NCI-H524 (cell line): Measurements from ENCODE around the gene THSD4.

Experiments
- DNase-seq, 2 experiments: peaks; one replicate each; lab custom pipeline; 2025; lab: John Stamatoyannopoulos, UW

Gene THSD4

GRCh38 chr15:71545223-71545760, 430.0 kb downstream of the THSD4 start:
- no peak for DNase-seq

GRCh38 chr15:71545923-71546322, 430.7 kb downstream of the THSD4 start:
- DNase-seq = no peak

DNA sequence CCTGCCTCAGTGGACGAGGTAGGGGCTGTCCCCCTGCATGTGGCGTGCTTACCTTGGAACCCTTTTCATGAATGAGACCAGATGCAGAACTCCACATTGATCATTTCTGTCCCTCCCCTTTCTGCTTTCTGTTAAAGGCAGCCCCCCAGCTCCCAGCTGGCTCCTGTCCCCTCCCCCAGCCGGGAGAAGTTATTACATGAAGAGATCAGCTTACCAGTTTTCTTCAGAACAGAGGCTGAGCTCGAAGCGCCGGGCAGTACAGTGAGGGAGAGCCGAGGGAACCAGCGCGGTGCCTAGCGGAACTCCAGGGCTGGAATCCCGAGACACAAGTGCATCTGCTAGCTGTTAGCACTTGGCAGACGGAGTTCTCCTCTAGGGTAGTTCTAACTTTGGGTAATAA, 431.7 kb downstream of the THSD4 start:
- peak; percentile 9 to 51 for DNase-seq

GRCh38 chr15:71548401-71548807, 433.1 kb downstream of the THSD4 start:
- DNase-seq = no peak

DNA sequence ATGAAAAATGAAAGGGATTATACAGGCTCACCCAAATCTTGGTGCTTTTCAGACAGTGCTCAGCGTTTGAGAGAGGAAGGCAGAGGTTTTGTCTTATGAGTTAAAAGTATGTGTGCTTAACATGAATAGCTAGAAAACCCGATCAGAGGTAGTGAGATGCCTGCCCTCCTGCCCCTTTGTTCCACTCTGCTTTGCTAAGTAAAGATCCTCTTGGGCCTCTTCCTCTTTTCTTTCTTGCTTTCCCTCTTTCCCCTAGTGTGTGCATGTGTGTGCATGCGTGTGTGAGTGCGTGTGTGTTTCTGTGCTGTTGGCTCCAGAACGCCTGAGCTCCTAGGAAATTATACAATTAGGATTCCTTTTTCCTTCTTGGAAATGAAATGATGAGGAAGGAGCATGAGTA, 433.8 kb downstream of the THSD4 start:
- DNase-seq = no peak

- no peak for DNase-seq
Measured at GRCh38 chr15:71549697-71550096, 434.4 kb downstream of the THSD4 start.

DNA sequence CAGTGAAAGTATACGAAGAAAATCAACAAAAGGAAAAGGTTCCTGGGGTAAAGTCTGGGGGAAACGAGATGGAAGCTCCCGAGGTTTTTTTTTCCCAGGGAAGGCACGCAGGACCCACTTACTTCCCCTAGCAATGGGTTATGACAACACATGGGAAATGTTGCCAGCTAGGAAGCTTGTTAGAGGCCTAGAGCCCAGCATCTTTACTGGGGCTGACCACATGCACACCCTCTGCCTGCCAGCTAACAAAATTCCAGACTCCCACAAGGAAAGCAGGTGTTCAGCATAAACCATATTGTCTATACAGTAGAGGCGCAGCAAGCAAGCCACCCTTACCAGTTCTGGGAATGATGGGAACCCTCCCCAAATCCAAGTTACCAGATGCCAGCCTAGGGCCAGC, 436.3 kb downstream of the THSD4 start:
- no peak for DNase-seq

GRCh38 chr15:71559098-71559497, 443.8 kb downstream of the THSD4 start:
- DNase-seq = no peak

- DNase-seq = no peak
Measured at GRCh38 chr15:71559616-71560015, 444.3 kb downstream of the THSD4 start.

DNA sequence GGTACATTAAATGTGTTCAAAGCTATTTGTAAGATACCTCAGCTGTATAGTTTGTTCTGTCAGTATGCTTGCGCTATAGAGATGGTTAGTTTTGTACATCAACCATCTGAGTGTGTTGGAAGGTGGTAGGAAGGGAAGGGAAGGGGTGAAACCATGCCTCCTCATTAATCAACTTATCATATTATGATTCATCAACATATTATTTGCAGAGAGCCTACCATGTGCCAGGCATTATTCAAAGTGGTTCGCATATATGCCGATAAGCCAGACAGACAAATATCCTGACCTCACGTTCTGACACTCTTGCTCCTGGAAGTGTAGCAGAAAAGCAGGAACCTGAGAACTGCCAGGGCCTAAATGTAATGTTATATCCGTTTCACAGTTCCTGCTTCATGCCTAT, 447.0 kb downstream of the THSD4 start:
- no peak for DNase-seq

- DNase-seq = no peak
Measured at GRCh38 chr15:71564217-71564616, 448.9 kb downstream of the THSD4 start.

DNA sequence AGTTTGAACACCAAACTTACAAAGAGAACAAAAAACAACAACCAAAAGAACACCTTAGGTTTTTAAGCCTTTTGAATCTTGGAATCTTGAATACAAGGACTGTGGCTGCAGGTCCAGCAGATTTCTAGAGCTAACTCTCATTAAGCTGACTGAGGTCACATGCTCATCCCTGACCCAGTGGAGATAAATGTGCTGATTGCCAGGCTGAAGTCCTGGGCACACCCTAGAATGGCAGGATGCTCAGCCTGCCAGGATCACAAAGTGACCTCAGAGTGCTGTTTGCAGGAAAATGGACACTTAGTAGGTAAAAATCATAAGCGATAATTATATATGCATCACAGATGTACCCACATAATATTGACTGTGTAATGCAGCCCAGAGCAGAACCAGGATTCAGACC, 449.7 kb downstream of the THSD4 start:
- DNase-seq = no peak

DNA sequence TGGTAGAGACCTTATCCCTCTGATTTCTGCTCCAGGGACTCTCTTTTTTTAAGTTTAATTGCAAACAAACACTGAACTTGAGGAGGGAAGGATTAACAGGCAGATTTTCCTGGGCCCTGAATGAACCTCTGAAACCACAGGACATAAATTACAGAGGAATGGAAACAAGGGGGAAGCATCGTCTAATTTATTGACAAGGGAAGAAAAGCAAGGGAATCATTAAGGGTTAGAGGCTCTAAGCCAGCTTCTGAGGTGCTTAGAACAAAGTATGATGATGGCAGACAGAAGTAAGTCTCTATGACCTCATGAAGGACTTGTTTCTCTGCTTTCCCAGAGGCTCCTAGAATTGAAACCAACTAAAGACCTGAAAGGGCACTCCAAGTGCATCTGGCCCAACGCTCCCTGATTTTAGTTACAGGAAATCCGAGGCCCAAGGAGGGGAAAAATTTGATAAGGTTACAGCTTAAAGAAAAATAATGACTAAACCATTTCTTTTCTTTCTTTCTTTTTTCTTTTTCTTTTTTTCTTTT, 450.4 kb downstream of the THSD4 start:
- no peak for DNase-seq

DNA sequence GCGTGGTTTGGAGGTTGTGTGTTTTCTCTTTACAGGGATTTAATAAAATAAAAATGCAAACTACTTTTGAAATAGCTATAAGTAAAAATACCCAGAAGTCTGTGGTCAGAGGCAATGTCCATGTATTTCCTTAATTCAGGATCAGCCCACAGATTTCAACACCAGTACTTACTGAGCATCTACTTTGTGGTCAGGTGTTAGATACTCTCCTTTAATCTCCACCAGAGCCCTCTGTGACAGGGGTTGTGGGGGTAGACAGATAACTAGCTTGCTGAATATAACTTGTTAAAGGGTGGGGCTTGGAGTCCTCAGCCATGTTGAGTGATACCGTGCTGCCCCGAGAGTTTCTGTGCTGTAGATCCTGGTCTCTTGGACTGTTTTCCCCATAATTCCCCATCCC, 451.0 kb downstream of the THSD4 start:
- DNase-seq = no peak

DNA sequence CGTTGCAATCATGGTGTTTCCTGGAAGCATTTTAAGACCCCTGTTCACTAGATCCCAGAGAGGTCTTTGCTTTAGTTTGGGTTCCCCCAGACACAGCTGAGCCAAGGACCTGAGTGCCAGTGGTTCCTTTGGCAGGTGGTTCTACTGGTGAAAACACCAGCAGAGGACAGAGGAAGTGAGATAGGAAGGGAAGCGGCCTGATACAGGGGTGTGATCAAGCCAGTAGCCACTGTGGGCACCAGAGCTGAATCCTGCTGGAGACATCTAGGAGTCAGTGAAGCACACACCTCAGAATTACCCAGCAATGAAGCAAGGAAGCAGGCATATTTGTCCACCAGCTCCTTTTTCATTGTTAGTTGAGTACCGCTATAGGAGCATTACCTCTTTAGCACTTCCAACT, 451.9 kb downstream of the THSD4 start:
- DNase-seq = no peak

DNA sequence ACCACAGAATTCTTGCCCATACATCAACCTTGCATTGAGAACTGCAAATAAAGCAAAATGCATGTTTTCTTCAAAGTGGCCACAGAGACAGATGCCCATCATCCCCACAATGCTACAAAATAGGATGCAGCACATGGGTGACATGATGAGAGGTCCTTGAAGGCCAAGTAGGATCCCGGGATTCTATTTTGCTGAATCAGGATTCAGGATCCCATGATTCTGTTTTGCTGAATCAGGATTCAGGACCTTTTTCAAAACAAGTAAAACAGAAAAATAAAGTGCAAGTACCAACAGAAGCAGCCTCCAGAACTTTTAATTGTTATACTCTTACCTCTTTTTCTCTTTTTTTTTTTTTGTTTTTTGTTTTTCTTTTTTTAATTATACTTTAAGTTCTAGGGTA, 453.0 kb downstream of the THSD4 start:
- DNase-seq = no peak

DNA sequence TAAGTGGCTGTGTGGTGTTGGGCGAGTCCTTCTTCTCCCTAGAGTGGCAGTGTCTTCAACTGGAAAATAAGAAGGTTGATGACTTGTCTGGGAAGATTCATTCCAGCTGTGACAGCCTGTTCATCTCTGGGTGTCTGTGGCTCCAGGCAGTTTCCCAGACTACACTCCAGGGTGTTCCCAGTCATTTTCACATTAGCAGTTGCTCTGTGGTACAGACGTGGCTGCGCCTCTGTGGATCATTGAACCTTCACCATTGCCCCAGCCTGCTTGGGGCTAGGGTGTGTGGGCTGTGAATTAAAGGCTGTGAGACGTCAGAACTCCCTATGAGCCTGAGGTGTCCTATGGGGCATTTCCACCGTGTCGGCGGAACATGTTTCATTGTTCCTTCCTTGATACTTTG, 455.5 kb downstream of the THSD4 start:
- DNase-seq = no peak

DNA sequence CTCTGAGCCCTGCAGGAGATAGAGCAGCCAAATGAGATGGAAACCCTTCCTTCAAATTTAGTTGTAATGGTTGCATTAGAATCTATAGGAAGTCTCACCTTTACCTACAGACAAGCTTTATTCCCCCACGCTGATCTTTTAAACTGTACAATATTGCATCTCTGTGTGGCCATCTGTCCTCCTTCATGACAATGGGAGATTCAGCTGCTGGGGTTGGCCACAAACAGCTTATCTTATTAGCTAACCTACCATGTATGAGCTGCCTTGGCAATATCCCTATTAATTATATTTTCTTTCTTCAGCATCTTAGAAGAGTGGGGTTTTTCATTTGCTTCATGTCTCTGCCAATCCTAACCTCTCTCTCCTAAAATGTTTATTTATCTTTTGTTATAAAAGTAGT, 456.4 kb downstream of the THSD4 start:
- peak; percentile 68 to 84 for DNase-seq

DNA sequence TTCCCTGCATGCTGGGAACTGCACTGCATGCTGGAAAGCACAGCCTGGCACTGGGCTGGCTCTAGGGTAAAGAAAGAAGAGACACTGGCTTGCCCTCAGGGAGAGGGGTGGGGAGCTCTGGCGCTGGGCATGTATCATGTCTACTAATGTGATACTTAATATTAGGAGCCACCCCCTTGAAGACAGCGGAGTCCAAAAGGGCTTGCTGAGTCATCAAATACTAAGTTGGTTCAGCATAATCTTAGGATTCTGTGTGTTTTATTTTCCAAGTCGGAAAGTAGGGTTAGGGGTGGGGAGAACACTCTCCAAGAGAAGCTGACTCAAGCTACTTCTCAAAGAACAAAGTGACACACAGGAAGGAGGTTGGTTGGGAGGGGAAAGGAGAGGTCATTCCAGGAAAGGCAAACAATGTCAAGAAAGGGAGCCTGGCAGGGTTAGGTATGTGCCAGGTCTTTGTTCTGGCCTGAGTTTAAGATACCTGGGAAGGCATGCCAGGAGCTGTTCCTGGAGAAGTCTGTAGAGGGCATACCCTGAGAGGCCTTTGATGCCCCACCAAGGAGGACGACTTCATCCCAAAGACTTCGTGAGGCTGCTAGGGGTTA, 457.3 kb downstream of the THSD4 start:
- no peak for DNase-seq

- DNase-seq = no peak
Measured at GRCh38 chr15:71573599-71573998, 458.3 kb downstream of the THSD4 start.

- DNase-seq = peak in 1 of 2 experiments; percentile 38
Measured at GRCh38 chr15:71575474-71576045, 460.3 kb downstream of the THSD4 start.

GRCh38 chr15:71577071-71577470, 461.8 kb downstream of the THSD4 start:
- DNase-seq = no peak

- DNase-seq = no peak
Measured at GRCh38 chr15:71581398-71581930, 466.2 kb downstream of the THSD4 start.

DNA sequence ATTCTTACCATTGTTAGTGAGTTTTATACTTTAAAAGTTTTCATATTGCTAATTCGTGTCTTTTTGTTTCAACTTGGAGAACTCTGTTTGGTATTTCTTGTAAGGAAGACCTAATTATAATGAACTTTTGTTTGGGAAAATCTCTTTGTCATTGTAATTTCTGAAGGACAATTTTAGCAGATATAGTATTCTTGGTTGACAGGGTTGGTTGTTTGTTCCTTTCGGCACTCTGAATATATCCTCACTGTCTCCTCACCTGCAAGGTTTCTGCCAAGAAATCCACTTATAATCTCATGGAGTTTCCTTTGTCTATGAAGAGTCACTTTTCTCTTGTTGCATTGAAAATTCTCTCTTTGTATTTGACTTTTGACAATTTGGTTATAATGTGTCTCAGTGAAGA, 469.9 kb downstream of the THSD4 start:
- no peak for DNase-seq
